ENCODE results near the gene SENP6.

- no peak for TF ChIP-seq PBX3 (IDR thresholded peaks at IDR 0.05)
- TF ChIP-seq EP300 (IDR thresholded peaks at IDR 0.05; ENCODE audit: borderline replicate concordance in 1 of 2, low read depth in 1 of 2, low read length in 1 of 2): no peak
- TF ChIP-seq CTCF (IDR thresholded peaks at IDR 0.05): no peak
- TF ChIP-seq MEF2A (IDR thresholded peaks at IDR 0.05; ENCODE audit: borderline replicate concordance, low read depth): no peak
- TF ChIP-seq USF2 (IDR thresholded peaks at IDR 0.05; ENCODE audit: borderline replicate concordance, low read depth, low read length): no peak
- TF ChIP-seq REST (IDR thresholded peaks at IDR 0.05; ENCODE audit: low read depth, low read length): no peak
- TF ChIP-seq POLR2AphosphoS5 (IDR thresholded peaks at IDR 0.05; ENCODE audit: low read depth, low read length): no peak
- no peak for TF ChIP-seq MAX (IDR thresholded peaks at IDR 0.05; ENCODE audit: low read depth)
- TF ChIP-seq NFIC (IDR thresholded peaks at IDR 0.05; ENCODE audit: borderline replicate concordance): no peak
Measured at GRCh38 chr6:75766387-75766786, 164.7 kb downstream of the SENP6 start.

All from SK-N-SH (cell line).